Right atrium auricular region (tissue), 2 donors: ENCODE results near the gene SUGP2. TPM values are rescaled to one million over a fixed set of nuclear protein-coding genes. Genes with fewer than 3 reads are reported as not detected.

Source experiments
- DNase-seq: peaks from one replicate; pipeline ENCODE4 v3.0.0-alpha.2; 2019; ENCODE audit warnings: low spot score
- H3K27ac ChIP-seq, 2 donors: fragments of 200-600 bp; sonication (generic); 1 replicate in 1 of 2; 2 replicates in 1 of 2; pipeline ENCODE4 v1.5.1; 2016 to 2019
- H3K27me3 ChIP-seq, 2 donors: fragments of 200-600 bp; sonication (generic); one replicate each; pipeline versions ENCODE4 v1.5.1 to v1.6.0; 2017 to 2019
- H3K36me3 ChIP-seq: fragments of 200-600 bp; sonication (generic); one replicate; pipeline ENCODE4 v1.5.1; 2016
- H3K4me1 ChIP-seq, 2 donors: fragments of 200-600 bp; sonication (generic); one replicate each; pipeline versions ENCODE4 v1.5.1 to v1.6.0; 2017 to 2019
- H3K4me3 ChIP-seq, 2 donors: fragments of 200-600 bp; sonication (generic); 1 replicate in 1 of 2; 2 replicates in 1 of 2; pipeline ENCODE4 v1.5.1; 2017 to 2019; ENCODE audit warnings: mild to moderate bottlenecking in 1 of 2, moderate library complexity in 1 of 2
- H3K9me3 ChIP-seq, 2 donors: fragments of 200-600 bp; sonication (generic); one replicate each; pipeline ENCODE4 v1.5.1; 2019
- CTCF ChIP-seq, 2 donors: fragments of 200-600 bp; sonication (generic); IDR thresholded peaks; one replicate each; pipeline ENCODE4 v1.5.1; 2019; ENCODE audit warnings: antibody characterized with exemption in 2 of 2
- total RNA-seq, 2 donors: library from RNA; depleted of rRNA; stranded (reverse); fragments of >200 nt; gene quantifications; one replicate each; pipeline ENCODE4 v1.1.0, GENCODE V29; 2016

Gene SUGP2
- total RNA-seq, 2 donors from 2014 or later = 25.4 to 36.1 TPM

- no peaks in the 10 kb centered on the region for H3K9me3 ChIP-seq
- no peaks in the 10 kb centered on the region for H3K27me3 ChIP-seq
- no peak overlapping the region for H3K4me3 ChIP-seq
- DNase-seq = no peak
- no peak for TF ChIP-seq CTCF (IDR thresholded peaks at IDR 0.05)
- no peaks in the 10 kb centered on the region for H3K36me3 ChIP-seq
- H3K27ac ChIP-seq = no peak overlapping the region
- peaks cover 0 to 16% of the 10 kb centered on the region in 2 donors for H3K4me1 ChIP-seq
Observed at GRCh38 chr19:18975869-18976268, 57.4 kb downstream of the SUGP2 start.

DNA sequence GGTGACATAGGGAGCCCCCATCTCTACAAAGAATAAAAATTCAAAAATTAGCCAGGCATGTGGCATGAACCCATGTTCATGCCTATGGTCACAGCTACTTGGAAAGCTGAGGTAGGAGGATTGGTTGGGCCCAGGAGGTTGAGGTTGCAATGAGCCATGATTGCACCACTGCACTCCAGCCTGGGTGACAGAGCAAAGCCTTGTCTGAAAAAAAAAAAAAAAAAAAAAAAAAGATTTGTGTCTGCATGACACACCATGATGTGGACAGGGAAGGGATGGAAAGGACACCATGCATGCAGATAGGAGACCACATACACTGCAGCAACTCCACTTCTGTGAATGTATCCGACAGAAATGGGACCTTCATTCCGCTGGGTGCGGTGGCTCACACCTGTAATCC, 58.3 kb downstream of the SUGP2 start:
- no peaks in the 10 kb centered on the region for H3K9me3 ChIP-seq
- DNase-seq = no peak
- peaks cover 0 to 21% of the 10 kb centered on the region in 2 donors for H3K4me1 ChIP-seq
- no peaks in the 10 kb centered on the region for H3K27me3 ChIP-seq
- H3K36me3 ChIP-seq = no peaks in the 10 kb centered on the region
- no peak overlapping the region for H3K4me3 ChIP-seq
- H3K27ac ChIP-seq = no peak overlapping the region
- no peak for TF ChIP-seq CTCF (IDR thresholded peaks at IDR 0.05)

DNA sequence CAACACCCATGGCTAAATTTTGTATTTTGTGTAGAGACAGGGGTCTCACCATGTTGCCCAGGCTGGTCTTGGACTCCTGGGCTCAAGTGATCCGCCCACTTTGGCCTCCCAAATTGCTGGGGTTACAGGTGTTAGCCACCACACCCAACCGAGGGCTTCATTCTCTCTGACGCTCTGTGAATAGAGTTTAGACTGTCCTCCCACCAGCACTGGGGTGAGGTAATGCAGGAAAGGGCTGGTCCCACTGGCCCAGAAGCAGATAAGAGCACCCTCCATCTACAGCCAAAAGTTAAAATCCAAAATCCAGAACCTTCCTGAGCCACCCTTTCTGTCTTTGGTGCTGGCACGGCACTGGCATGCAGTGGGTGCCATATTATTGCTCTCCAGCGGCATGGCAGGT, 60.5 kb downstream of the SUGP2 start:
- no peaks in the 10 kb centered on the region for H3K9me3 ChIP-seq
- TF ChIP-seq CTCF (IDR thresholded peaks at IDR 0.05) = no peak

DNA sequence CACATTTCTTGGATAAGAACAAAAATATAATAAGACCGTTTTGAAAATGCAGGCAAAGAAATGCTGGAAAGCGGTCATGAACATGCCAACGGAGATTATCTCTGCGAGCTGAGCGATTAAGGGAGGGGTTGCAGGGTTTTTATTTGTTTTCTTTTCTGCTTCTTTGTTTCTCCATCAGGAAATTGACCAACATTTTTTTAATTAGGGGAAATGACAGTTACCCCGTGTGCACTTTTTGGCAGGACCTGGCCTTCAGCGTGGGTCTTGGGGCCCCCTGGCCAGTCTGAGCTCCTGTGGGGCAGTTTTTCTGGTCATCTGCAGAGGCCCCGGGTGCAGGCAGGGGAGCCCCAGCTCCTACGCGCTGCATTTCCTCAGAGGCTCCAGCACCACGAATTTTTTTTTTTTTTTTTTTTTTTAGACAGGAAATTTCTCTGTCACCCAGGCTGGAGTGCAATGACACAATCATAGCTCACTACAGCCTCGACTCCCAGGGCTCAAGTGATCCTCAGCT, 61.0 kb downstream of the SUGP2 start:
- no peaks in the 10 kb centered on the region for H3K9me3 ChIP-seq
- no peaks in the 10 kb centered on the region for H3K27me3 ChIP-seq
- no peaks in the 10 kb centered on the region for H3K36me3 ChIP-seq
- no peak for TF ChIP-seq CTCF (IDR thresholded peaks at IDR 0.05)
- DNase-seq = no peak
- H3K4me3 ChIP-seq = no peak overlapping the region
- peak overlapping the region; percentile 27 to 58 for H3K27ac ChIP-seq
- peaks cover 0 to 43% of the 10 kb centered on the region in 2 donors for H3K4me1 ChIP-seq

More for the DNA sequence above, 60.5 kb downstream of the SUGP2 start:
- H3K4me1 ChIP-seq = peaks cover 0 to 38% of the 10 kb centered on the region in 2 donors
- no peaks in the 10 kb centered on the region for H3K36me3 ChIP-seq
- no peak for DNase-seq
- H3K4me3 ChIP-seq = no peak overlapping the region
- peak overlapping the region; percentile 27 to 58 for H3K27ac ChIP-seq
- no peaks in the 10 kb centered on the region for H3K27me3 ChIP-seq

DNA sequence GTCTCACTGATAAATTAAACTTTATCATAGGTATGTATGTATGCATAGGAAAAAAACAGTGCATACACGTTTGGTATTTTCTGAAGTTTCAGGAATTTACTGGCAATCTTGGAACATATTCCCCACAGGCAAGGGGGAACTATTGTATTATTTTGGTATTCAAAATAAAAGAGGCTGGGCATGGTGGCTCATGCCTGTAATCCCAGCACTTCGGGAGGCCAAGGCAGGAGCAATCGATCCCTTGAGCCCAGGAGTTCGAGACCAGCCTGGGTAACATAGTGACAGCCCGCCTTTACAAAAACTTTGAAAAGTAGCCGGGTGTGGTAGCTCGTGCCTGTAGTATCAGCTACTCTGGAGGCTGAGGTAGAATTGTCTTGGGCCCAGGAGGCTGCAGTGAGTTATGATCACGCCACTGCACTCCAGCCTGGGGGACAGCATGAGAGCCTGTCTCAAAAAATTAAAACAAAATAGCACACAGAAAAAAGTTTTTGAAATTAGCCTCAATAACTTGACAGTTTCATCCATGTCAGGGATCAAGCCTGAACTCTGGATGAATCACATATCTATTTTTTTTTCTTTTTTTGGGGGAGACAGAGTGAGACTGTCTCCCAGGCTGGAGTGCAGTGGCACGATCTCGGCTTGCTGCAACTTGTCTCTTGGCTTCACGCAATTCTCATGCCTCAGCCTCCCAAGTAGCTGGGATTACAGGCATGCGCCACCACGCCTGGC, 63.2 kb downstream of the SUGP2 start:
- Histone ChIP-seq H3K4me1 (peaks cover 0 to 44% of the 10 kb centered on the region in 2 donors), H3K4me3 (no peak overlapping the region), H3K9me3 (no peaks in the 10 kb centered on the region), H3K27ac (peak overlapping the region; percentile 9 to 51), H3K27me3 (no peaks in the 10 kb centered on the region), H3K36me3 (no peaks in the 10 kb centered on the region)
- no peak for TF ChIP-seq CTCF (IDR thresholded peaks at IDR 0.05)
- no peak for DNase-seq
